ENCODE measurements around the gene NFYC. TPM values are rescaled to one million over a fixed set of nuclear protein-coding genes. Genes with fewer than 3 reads are reported as not detected.

NFYC gene
- total RNA-seq, 4 donors from 2014 or later, result 39.9 to 43.3 (median 41.8) TPM

GRCh38 chr1:40661678-40662077 is 29.8 kb upstream of the NFYC start:
- Histone ChIP-seq H3K9me3 (no peaks in the 10 kb centered on the region), H3K27ac (no peak overlapping the region), H3K4me1 (peaks cover 9 to 39% (median 10%) of the 10 kb centered on the region in 3 donors), H3K27me3 (no peaks in the 10 kb centered on the region), H3K4me3 (no peak overlapping the region), H3K36me3 (no peaks in the 10 kb centered on the region)
- no peak for DNase-seq
- 66 to 100% methylated on average over 1 to 2 of the region's 5 CpGs for WGBS, 2 donors
- TF ChIP-seq POLR2A (IDR thresholded peaks at IDR 0.05), result no peak
- no peak for TF ChIP-seq CTCF (IDR thresholded peaks at IDR 0.05)
- intact Hi-C loops (cut with DNase I), result loop anchor here (10.0 kb wide), 1 partner anchor 47 kb away; no protein-coding TSS in a partner anchor

- peaks cover 9 to 39% (median 10%) of the 10 kb centered on the region in 3 donors for H3K4me1 ChIP-seq
- no peak for DNase-seq
- intact Hi-C loops (cut with DNase I), result loop anchor here (10.0 kb wide), 1 partner anchor 47 kb away; no protein-coding TSS in a partner anchor
- no peak overlapping the region for H3K4me3 ChIP-seq
- TF ChIP-seq POLR2A (IDR thresholded peaks at IDR 0.05) (no peak), CTCF (IDR thresholded peaks at IDR 0.05) (no peak)
- no peak overlapping the region for H3K27ac ChIP-seq
- no peaks in the 10 kb centered on the region for H3K36me3 ChIP-seq
- no peaks in the 10 kb centered on the region for H3K9me3 ChIP-seq
- H3K27me3 ChIP-seq, result no peaks in the 10 kb centered on the region
- 60 to 72% methylated on average over 5 to 6 of the region's 6 CpGs for WGBS, 2 donors
Observed at GRCh38 chr1:40662151-40662550, 29.4 kb upstream of the NFYC start.

GRCh38 chr1:40662864-40663263 is 28.6 kb upstream of the NFYC start:
- intact Hi-C loops (cut with DNase I), result loop anchor here (10.0 kb wide), 1 partner anchor 48 kb away; no protein-coding TSS in a partner anchor
- no peak overlapping the region for H3K27ac ChIP-seq
- WGBS, 2 donors, result 70 to 81% methylated on average over 1 to 2 of the region's 4 CpGs
- DNase-seq, result no peak
- H3K9me3 ChIP-seq, result no peaks in the 10 kb centered on the region
- no peak overlapping the region for H3K4me3 ChIP-seq
- H3K27me3 ChIP-seq, result no peaks in the 10 kb centered on the region
- TF ChIP-seq CTCF (IDR thresholded peaks at IDR 0.05) (no peak), POLR2A (IDR thresholded peaks at IDR 0.05) (no peak)
- H3K36me3 ChIP-seq, result no peaks in the 10 kb centered on the region
- H3K4me1 ChIP-seq, result peaks cover 9 to 39% (median 10%) of the 10 kb centered on the region in 3 donors

GRCh38 chr1:40663324-40664166 is 28.0 kb upstream of the NFYC start:
- WGBS, 2 donors, result 53 to 67% methylated on average over 7 to 8 of the region's 8 CpGs
- Histone ChIP-seq H3K27ac (no peak overlapping the region), H3K27me3 (no peaks in the 10 kb centered on the region), H3K36me3 (no peaks in the 10 kb centered on the region), H3K9me3 (no peaks in the 10 kb centered on the region), H3K4me1 (peaks cover 9 to 41% (median 11%) of the 10 kb centered on the region in 3 donors), H3K4me3 (no peak overlapping the region)
- intact Hi-C loops (cut with DNase I), result loop anchor here (10.0 kb wide), 1 partner anchor 49 kb away; no protein-coding TSS in a partner anchor
- no peak for DNase-seq
- no peak for TF ChIP-seq POLR2A (IDR thresholded peaks at IDR 0.05)
- no peak for TF ChIP-seq CTCF (IDR thresholded peaks at IDR 0.05)

- Histone ChIP-seq H3K36me3 (no peaks in the 10 kb centered on the region), H3K27ac (no peak overlapping the region), H3K9me3 (no peaks in the 10 kb centered on the region), H3K27me3 (no peaks in the 10 kb centered on the region), H3K4me1 (peaks cover 12 to 47% (median 14%) of the 10 kb centered on the region in 3 donors), H3K4me3 (no peak overlapping the region)
- 86% methylated on average over 1 of the region's 1 CpG; no CpG with 5 or more reads in 1 of the 2 donors for whole genome bisulfite sequencing, 2 donors
- TF ChIP-seq CTCF (IDR thresholded peaks at IDR 0.05) (no peak), POLR2A (IDR thresholded peaks at IDR 0.05) (no peak)
- intact Hi-C loops (cut with DNase I), result loop anchor here (10.0 kb wide), 1 partner anchor 49 kb away; no protein-coding TSS in a partner anchor
- DNase-seq, result no peak
Observed at GRCh38 chr1:40664167-40664537, 27.4 kb upstream of the NFYC start.
